Mammary epithelial cell (primary cell): ENCODE measurements around the gene GALNT12.

Experiments used
- EZH2 ChIP-seq: IDR thresholded peaks from 2 replicates; pipeline ENCODE4 v1.6.1; 2012; ENCODE audit warnings: low read length, inconsistent platforms, borderline replicate concordance
- TF ChIP-seq, protein P1 (sequence below), 2 donors: IDR thresholded peaks in 1 of 2; conservative IDR thresholded peaks in 1 of 2; 2 replicates each; pipeline ENCODE4 v1.5.1; 2011 to 2012; ENCODE audit warnings: inconsistent platforms in 2 of 2, low read length in 2 of 2, mild to moderate bottlenecking in 2 of 2, control low read depth in 1 of 2, low read depth in 1 of 2; ENCODE audit not compliant: insufficient read depth in 1 of 2; ENCODE audit errors: extremely low read depth in 1 of 2

DNA sequence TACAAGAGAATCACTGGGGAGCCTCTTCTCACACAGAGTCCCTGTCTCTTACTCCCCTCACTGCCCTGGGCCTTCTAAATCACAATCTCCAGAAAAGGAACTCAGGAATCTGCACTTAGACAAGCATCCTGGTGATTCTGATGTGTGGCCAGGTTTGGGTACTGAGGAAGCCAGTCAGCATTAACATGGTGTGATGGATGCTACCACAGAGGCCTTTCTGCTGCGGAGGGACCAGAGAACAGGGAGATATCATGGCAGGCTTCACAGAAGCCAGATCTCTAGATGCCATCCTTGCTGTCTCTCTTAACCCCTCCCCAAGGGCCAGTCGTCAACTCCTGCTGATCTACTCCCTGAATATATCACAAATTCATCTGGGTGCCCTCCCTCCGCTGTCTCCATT, 12.7 kb upstream of the GALNT12 start:
- TF ChIP-seq, protein P1, sequence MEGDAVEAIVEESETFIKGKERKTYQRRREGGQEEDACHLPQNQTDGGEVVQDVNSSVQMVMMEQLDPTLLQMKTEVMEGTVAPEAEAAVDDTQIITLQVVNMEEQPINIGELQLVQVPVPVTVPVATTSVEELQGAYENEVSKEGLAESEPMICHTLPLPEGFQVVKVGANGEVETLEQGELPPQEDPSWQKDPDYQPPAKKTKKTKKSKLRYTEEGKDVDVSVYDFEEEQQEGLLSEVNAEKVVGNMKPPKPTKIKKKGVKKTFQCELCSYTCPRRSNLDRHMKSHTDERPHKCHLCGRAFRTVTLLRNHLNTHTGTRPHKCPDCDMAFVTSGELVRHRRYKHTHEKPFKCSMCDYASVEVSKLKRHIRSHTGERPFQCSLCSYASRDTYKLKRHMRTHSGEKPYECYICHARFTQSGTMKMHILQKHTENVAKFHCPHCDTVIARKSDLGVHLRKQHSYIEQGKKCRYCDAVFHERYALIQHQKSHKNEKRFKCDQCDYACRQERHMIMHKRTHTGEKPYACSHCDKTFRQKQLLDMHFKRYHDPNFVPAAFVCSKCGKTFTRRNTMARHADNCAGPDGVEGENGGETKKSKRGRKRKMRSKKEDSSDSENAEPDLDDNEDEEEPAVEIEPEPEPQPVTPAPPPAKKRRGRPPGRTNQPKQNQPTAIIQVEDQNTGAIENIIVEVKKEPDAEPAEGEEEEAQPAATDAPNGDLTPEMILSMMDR (conservative IDR thresholded peaks at IDR 0.05 in 1 of 2, IDR thresholded peaks at IDR 0.05 in 1 of 2; ENCODE audit: extremely low read depth in 1 of 2, insufficient read depth in 1 of 2, low read depth in 1 of 2, low read length in 2 of 2), result no peak
- TF ChIP-seq EZH2, result no peak
